Esophagus squamous epithelium (tissue), 4 donors: ENCODE results near the gene IL17RE.

Experiments used
- POLR2A ChIP-seq, 4 donors: fragments of 450-650 bp; IDR thresholded peaks; one replicate each; pipeline ENCODE4 v1.6.1; 2017; ENCODE audit warnings: antibody characterized with exemption in 4 of 4, mild to moderate bottlenecking in 4 of 4, moderate library complexity in 3 of 4
- TF ChIP-seq, protein P1 (sequence below), 6 experiments: fragments of 450-650 bp in 4 of 6; fragments of 200-600 bp in 2 of 6; sonication (generic) in 2 of 6; IDR thresholded peaks; one replicate each; pipeline ENCODE4 v1.5.1; 2016 to 2019; ENCODE audit warnings: antibody characterized with exemption in 6 of 6, mild to moderate bottlenecking in 4 of 6, moderate library complexity in 4 of 6

DNA sequence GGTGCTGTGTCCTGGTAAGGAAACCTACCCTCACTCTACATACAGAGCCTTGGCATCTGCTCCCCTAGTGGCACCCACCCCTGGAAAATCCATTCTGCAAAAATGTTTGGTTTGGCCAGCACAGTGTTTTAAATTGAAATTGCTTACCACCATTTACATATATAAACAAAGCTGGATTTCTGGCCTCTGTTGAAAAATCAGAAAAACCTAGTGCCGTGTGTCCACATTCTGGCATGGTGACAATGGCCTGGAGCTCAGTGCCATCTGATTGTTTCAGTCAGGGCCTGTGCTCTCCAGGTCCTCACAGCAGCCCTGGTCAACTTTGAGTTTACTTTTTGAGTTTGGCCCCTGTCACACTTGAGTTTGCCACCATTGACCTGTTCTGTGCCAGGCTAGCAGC is 11.4 kb downstream of the IL17RE start:
- TF ChIP-seq, protein P1, sequence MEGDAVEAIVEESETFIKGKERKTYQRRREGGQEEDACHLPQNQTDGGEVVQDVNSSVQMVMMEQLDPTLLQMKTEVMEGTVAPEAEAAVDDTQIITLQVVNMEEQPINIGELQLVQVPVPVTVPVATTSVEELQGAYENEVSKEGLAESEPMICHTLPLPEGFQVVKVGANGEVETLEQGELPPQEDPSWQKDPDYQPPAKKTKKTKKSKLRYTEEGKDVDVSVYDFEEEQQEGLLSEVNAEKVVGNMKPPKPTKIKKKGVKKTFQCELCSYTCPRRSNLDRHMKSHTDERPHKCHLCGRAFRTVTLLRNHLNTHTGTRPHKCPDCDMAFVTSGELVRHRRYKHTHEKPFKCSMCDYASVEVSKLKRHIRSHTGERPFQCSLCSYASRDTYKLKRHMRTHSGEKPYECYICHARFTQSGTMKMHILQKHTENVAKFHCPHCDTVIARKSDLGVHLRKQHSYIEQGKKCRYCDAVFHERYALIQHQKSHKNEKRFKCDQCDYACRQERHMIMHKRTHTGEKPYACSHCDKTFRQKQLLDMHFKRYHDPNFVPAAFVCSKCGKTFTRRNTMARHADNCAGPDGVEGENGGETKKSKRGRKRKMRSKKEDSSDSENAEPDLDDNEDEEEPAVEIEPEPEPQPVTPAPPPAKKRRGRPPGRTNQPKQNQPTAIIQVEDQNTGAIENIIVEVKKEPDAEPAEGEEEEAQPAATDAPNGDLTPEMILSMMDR (IDR thresholded peaks at IDR 0.05): no peak
- no peak for TF ChIP-seq POLR2A (IDR thresholded peaks at IDR 0.05)
